ENCODE data around the gene COX8A.
"Not testable (repeated sequence)": the region's sequence is repeated elsewhere in the genome, so short reads cannot be mapped to it uniquely, and the experiment has no call there.

Gene COX8A

DNA sequence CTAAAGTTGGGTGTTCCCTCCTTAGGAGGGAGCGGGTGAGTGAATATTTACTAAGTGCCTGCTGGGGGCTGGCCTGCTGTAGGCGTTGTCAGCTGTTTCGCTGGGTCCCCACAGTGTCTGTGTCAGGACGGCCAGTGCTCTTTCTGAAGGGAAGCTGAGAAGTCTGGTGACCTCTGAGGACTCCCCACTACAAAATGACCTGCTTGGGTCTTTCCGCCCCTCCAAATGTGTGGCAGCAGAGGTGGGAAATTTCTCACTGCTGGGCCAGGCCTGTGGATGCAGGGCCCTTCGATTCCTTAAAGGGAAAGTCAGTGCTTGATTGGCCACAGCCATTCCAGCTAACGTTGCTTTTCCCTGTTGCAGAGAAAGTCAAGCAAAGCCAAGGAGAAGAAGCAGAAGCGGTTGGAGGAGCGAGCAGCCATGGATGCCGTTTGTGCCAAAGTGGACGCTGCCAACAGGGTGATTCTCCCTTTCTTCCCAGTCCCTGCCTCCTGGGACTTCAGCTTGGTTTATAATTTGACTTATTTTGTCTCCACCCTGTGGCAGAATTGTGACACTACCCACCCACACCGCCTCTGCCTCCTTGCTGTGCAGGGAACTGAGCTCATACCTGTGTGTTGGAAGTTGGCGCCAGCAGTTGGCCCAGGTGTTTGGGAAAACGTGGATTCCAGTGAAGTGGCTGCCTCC is 28.8 kb upstream of the COX8A start:
- H3K36me3 Mint-ChIP-seq (ENCODE audit: insufficient read depth) = peaks cover 17% of the 10 kb centered on the region
- no peak overlapping the region for H3K4me3 Mint-ChIP-seq
- H3K4me1 Mint-ChIP-seq (ENCODE audit: low read depth in 2 of 2) = peaks cover 9 to 12% of the 10 kb centered on the region in 2 donors
- no peaks in the 10 kb centered on the region for H3K9me3 Mint-ChIP-seq
- ATAC-seq (replicated peaks) = peak; percentile 77
- H3K27me3 Mint-ChIP-seq = no peaks in the 10 kb centered on the region
- no peak overlapping the region for H3K27ac Mint-ChIP-seq
- DNase-seq = peak; percentile 36 to 46 (median 43)

DNA sequence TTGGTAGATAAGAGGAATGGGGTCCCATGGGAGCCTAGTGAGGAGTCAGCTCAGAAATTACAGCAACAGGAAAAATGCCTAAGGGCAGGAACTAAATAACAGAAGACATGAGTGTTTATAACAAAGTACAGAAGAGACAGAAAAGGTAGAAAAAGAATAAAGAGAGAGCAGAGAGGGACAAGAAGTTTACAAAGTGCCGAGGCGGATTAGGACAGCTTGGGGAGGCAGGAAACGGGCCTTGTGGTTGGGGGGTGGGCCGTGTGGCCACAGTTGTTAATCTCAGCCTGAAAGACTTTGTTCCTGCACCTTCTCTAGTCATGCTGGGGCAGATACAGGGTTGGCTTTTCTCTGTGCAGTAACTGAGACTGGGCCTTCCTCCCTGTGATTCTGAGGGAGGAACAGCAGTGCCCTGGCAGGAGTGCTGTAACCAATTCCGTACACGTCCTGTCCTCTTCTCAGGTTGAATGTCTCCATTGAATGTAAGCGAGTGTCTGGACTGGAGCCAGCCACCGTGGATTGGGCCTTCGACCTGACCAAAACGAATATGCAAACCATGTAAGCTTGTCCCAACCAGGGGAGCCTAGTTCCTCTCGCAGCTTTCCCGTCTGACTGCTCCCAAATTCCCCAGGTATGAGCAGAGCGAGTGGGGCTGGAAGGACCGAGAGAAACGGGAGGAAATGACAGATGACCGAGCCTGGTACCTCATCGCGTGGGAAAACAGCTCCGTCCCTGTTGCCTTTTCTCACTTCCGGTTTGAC is 22.5 kb upstream of the COX8A start:
- peak overlapping the region; percentile 54 to 69 for H3K4me3 Mint-ChIP-seq
- peaks cover 26% of the 10 kb centered on the region for H3K36me3 Mint-ChIP-seq (ENCODE audit: insufficient read depth)
- no peaks in the 10 kb centered on the region for H3K9me3 Mint-ChIP-seq
- no peaks in the 10 kb centered on the region for H3K27me3 Mint-ChIP-seq
- ATAC-seq (replicated peaks) (peak; percentile 89), DNase-seq (peak; percentile 25 to 42 (median 30))
- peaks cover 31 to 32% of the 10 kb centered on the region in 2 donors for H3K4me1 Mint-ChIP-seq (ENCODE audit: low read depth in 2 of 2)
- peak overlapping the region; percentile 66 to 76 for H3K27ac Mint-ChIP-seq

DNA sequence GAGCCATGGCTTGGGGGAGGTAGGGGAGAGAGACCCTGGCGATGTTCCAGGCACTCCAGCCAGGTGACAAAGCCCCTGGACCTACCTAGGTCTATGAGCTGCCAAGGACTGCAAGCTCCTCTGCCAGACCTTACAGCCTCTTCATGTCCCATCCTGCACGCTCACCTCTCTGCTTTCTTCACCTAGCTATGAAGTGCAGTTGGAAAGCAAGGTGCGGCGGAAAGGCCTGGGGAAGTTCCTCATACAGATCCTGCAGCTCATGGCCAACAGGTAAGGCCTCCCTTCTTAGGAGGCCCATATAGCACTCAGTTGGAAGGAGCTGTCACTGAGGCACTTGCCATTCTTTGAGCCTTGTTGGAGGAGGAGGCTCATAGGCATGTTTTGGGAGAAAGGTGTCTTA is 21.9 kb upstream of the COX8A start:
- peaks cover 32% of the 10 kb centered on the region in 2 donors for H3K4me1 Mint-ChIP-seq (ENCODE audit: low read depth in 2 of 2)
- H3K27me3 Mint-ChIP-seq = no peaks in the 10 kb centered on the region
- ATAC-seq (replicated peaks) = no peak
- H3K9me3 Mint-ChIP-seq = no peaks in the 10 kb centered on the region
- no peak for DNase-seq
- peaks cover 21% of the 10 kb centered on the region for H3K36me3 Mint-ChIP-seq (ENCODE audit: insufficient read depth)
- H3K27ac Mint-ChIP-seq = peak overlapping the region; percentile 66 to 76
- H3K4me3 Mint-ChIP-seq = peak overlapping the region; percentile 54 to 69

DNA sequence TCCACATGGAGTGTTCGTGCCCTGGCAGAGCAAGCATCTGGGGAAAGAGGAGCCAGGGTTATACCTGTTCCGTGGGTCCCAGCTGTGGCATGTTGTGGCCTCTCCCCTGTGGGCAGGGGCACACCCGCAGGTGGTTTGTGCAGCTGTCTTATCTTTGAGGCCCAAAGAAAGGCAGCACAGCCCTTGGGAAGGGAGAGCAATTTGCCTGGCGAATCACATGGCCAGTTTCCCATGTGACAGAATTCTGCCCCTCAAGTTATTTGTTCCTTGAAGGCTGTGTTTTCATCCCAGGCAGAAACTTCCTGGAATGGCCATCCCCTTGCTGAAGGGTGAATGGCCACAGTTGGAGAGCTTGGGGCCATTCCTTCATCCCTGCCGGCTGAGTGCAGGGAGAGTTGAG is 16.4 kb upstream of the COX8A start:
- no peaks in the 10 kb centered on the region for H3K27me3 Mint-ChIP-seq
- H3K36me3 Mint-ChIP-seq (ENCODE audit: insufficient read depth) = peaks cover 17% of the 10 kb centered on the region
- ATAC-seq (replicated peaks) = no peak
- H3K27ac Mint-ChIP-seq = no peak overlapping the region
- H3K9me3 Mint-ChIP-seq = no peaks in the 10 kb centered on the region
- H3K4me3 Mint-ChIP-seq = no peak overlapping the region
- peaks cover 30 to 35% of the 10 kb centered on the region in 2 donors for H3K4me1 Mint-ChIP-seq (ENCODE audit: low read depth in 2 of 2)
- no peak for DNase-seq

DNA sequence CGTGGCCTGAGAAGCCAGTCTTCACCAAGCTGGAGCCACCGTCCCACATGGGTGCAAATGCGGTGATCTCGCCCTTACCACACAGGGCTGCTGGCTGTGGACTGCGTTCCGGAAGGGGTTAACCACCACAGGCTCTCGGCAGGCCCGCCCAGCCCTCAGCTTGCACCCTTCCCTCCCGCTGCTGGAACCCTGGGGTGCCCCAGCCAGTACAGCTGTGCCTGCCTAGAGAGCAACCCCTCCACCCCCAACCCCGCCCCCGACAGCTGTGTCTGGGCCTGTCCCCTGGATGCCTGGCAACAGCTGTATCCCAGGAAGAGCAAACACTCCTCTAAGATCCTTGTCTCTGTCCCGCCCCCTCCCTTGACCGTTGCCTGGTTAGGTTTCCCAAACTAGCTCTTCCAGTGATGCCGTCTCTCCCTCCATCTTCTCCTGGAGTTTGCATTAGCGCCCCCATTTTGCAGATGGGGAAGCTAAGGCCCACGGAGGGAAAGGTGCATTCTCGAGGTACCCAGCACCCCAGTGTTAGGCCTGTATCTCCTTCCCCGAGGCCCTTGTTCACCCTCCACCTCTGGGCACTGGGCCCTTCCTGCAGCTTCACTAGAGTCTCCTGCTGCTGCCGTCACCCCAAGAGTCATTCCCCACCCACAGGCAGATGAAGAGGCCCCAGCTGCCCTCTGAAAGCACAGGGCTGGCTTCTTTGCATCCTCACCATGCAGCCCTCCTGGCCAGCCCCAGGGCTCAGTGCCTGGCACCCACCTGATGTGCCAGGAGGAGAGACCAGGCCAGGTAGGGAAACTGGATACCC is 12.6 kb upstream of the COX8A start:
- peaks cover 18 to 24% of the 10 kb centered on the region in 2 donors for H3K4me1 Mint-ChIP-seq (ENCODE audit: low read depth in 2 of 2)
- H3K27me3 Mint-ChIP-seq = no peaks in the 10 kb centered on the region
- DNase-seq (peak in 2 of 3 experiments; percentile 35 to 43), ATAC-seq (replicated peaks) (peak; percentile 97)
- H3K27ac Mint-ChIP-seq = peak overlapping the region in 1 of 2 donors; percentile 84
- H3K9me3 Mint-ChIP-seq = no peaks in the 10 kb centered on the region
- H3K4me3 Mint-ChIP-seq = peak overlapping the region; percentile 74 to 85
- H3K36me3 Mint-ChIP-seq (ENCODE audit: insufficient read depth) = peaks cover 10% of the 10 kb centered on the region

DNA sequence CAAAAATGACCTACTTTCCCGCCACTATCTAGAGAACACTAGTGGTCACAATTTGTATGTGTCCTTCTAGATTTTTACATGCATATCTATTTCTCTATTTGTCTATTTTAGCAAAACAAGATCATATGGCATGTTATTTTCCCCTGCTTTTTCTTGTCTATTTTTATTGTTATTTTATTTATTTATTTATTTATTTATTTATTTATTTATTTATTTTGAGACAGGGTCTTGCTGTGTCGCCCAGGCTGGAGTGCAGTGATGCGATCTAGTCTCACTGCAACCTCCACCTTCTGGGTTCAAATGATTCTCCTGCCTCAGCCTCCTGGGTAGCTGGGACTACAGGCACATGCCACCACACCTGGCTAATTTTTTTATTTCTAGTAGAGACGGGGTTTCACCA is 10.5 kb upstream of the COX8A start:
- not testable (repeated sequence) for ATAC-seq (replicated peaks); H3K27me3 Mint-ChIP-seq; H3K27ac Mint-ChIP-seq; H3K4me3 Mint-ChIP-seq; DNase-seq; H3K9me3 Mint-ChIP-seq
- peaks cover 18 to 20% of the 10 kb centered on the region in 2 donors for H3K4me1 Mint-ChIP-seq (ENCODE audit: low read depth in 2 of 2)
- H3K36me3 Mint-ChIP-seq (ENCODE audit: insufficient read depth) = peaks cover 10% of the 10 kb centered on the region

DNA sequence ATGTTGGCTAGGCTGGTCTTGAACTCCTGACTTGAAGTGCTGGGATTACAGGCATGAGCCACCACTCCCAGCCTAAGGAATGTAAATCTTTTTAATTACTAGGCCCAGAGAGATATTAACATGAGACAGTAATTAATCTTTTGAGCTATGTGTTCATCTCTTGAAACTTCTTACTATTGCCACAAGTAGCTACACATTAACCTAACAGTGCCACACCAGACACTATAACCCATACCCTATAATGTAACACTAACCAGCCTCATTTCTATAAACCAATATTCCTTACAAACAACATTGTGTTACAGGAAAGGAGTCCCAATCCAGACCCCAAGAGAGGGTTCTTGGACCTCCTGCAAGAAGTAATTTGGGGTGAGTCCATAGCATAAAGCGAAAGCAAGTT is 8.0 kb upstream of the COX8A start:
- Mint-ChIP-seq H3K4me1 (ENCODE audit: low read depth in 2 of 2) (peaks cover 9 to 10% of the 10 kb centered on the region in 2 donors), H3K4me3 (no peak overlapping the region), H3K36me3 (ENCODE audit: insufficient read depth) (peaks cover 10% of the 10 kb centered on the region), H3K9me3 (no peaks in the 10 kb centered on the region), H3K27ac (no peak overlapping the region), H3K27me3 (peaks cover 0 to 14% of the 10 kb centered on the region in 2 donors)
- DNase-seq (no peak), ATAC-seq (replicated peaks) (no peak)

DNA sequence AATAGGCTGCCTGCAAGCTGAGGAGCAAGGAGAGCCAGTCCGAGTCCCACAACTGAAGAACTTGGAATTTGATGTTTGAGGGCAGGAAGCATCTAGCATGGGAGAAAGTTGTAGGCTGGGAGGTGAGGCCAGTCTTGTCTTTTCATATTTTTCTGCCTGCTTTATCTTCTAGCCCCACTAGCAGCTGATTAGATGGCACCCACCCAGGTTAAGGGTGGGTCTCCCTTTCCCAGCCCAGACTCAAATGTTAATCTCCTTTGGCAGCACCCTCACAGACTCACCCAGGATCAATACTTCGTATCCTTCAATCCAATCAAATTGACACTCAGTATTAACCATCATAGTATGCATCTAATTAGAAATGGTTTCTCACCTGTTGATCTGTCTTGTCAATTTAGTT is 5.0 kb upstream of the COX8A start:
- Mint-ChIP-seq H3K27me3 (peaks cover 0 to 14% of the 10 kb centered on the region in 2 donors), H3K27ac (no peak overlapping the region), H3K4me3 (no peak overlapping the region), H3K4me1 (ENCODE audit: low read depth in 2 of 2) (peaks cover 8 to 11% of the 10 kb centered on the region in 2 donors), H3K9me3 (no peaks in the 10 kb centered on the region), H3K36me3 (ENCODE audit: insufficient read depth) (peaks cover 8% of the 10 kb centered on the region)
- no peak for DNase-seq
- no peak for ATAC-seq (replicated peaks)

DNA sequence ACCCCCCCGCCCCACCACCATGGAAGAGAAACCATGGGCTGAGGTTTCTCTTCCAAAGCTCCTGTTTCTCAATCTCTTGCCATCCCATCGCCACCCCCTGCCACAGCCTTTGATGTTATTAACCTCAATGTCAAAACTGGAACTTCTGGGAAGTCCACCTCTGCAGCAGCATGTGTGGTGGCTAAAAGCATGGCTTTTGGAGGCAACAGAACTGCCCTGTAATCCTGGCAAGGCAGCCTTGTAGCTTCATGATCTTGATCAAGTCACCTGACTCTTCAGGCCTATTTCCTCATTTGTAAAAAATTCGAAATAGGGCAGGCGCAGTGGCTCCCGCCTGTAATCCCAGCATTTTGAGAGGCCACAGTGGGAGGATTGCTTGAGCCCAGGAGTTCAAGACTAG is 3.5 kb upstream of the COX8A start:
- no peaks in the 10 kb centered on the region for H3K9me3 Mint-ChIP-seq
- no peak overlapping the region for H3K4me3 Mint-ChIP-seq
- ATAC-seq (replicated peaks) (no peak), DNase-seq (no peak)
- H3K36me3 Mint-ChIP-seq (ENCODE audit: insufficient read depth) = peaks cover 11% of the 10 kb centered on the region
- H3K4me1 Mint-ChIP-seq (ENCODE audit: low read depth in 2 of 2) = peaks cover 17 to 20% of the 10 kb centered on the region in 2 donors
- H3K27me3 Mint-ChIP-seq = peaks cover 0 to 14% of the 10 kb centered on the region in 2 donors
- H3K27ac Mint-ChIP-seq = no peak overlapping the region

DNA sequence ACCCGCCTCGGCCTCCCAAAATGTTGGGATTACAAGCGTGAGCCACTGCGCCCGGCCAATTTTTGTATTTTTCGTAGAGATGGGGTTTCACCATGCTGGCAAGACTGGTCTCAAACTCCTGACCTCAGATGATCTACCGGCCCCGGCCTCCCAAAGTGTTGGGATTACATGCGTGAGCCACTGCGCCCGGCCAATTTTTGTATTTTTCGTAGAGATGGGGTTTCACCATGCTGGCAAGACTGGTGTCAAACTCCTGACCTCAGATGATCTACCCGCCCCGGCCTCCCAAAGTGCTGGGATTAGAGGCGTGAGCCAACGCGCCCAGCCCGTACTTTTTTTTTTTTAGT is 535 bp upstream of the COX8A start:
- not testable (repeated sequence) for ATAC-seq (replicated peaks); H3K9me3 Mint-ChIP-seq; DNase-seq
- Mint-ChIP-seq H3K36me3 (ENCODE audit: insufficient read depth) (peaks cover 17% of the 10 kb centered on the region), H3K4me1 (ENCODE audit: low read depth in 2 of 2) (peaks cover 29 to 32% of the 10 kb centered on the region in 2 donors), H3K27me3 (peaks cover 0 to 14% of the 10 kb centered on the region in 2 donors), H3K4me3 (peak overlapping the region; percentile 98 to 100), H3K27ac (peak overlapping the region; percentile 98 to 99)

DNA sequence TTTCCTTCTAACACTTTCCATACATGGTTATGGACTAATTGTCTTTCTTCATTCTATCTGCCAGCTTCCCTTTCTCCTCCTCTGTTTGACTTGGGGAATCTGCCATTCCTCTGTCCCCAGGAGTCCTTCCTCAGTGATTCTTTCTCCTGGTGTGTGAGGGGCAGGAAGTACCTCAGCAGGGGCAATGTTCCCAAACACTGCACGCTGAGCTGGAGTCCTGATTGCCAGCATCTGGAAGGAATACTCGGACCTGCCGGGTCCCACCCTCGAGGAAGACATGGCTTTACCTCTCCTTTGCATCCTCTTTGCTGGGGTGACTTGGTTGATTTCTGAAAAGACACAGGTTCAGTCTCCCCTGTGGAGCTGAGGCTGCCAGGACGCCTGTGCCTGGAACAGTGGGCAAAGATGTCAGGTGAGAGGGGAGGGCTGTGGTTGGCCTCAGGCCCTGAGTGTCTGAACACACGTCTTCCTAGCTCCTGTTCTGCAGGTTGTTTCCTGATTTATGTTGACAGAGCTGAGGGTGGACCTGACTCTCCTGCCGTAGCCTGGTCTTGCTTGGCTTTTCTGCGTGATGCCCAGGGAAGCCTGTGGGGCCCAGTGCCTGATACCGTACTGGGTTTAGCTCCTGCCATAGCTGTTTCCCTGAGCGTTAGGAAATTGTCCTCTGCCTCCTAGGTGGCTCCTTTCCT is 4.3 kb downstream of the COX8A start:
- peak overlapping the region in 1 of 2 donors; percentile 7 for H3K4me3 Mint-ChIP-seq
- H3K36me3 Mint-ChIP-seq (ENCODE audit: insufficient read depth) = peaks cover 15% of the 10 kb centered on the region
- no peak for ATAC-seq (replicated peaks)
- no peak for DNase-seq
- no peaks in the 10 kb centered on the region for H3K27me3 Mint-ChIP-seq
- peak overlapping the region; percentile 7 to 87 for H3K27ac Mint-ChIP-seq
- H3K9me3 Mint-ChIP-seq = no peaks in the 10 kb centered on the region
- peaks cover 25 to 28% of the 10 kb centered on the region in 2 donors for H3K4me1 Mint-ChIP-seq (ENCODE audit: low read depth in 2 of 2)

DNA sequence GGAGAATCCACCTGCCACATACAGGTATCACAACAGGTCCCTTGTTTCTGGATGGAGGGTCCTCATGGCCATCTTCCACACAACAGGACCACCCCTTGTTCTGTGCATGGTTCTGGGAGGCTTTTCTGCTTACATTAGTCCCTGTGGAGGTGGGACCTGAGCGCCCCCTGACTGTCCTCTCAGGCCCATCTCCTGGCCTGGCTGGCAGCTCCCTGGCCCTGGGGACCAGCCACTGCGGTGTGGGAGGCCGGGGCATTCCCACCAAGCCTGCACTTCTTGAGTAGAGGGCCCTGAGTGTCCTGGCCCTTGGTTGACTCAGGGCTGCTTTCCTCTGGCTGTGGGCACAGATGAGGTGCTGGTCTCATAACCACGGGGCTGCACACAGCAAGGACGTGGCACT is 5.0 kb downstream of the COX8A start:
- H3K9me3 Mint-ChIP-seq = no peaks in the 10 kb centered on the region
- ATAC-seq (replicated peaks) (no peak), DNase-seq (no peak)
- H3K27me3 Mint-ChIP-seq = no peaks in the 10 kb centered on the region
- peak overlapping the region; percentile 7 to 87 for H3K27ac Mint-ChIP-seq
- H3K4me3 Mint-ChIP-seq = no peak overlapping the region
- peaks cover 10% of the 10 kb centered on the region for H3K36me3 Mint-ChIP-seq (ENCODE audit: insufficient read depth)
- H3K4me1 Mint-ChIP-seq (ENCODE audit: low read depth in 2 of 2) = peaks cover 21 to 22% of the 10 kb centered on the region in 2 donors

DNA sequence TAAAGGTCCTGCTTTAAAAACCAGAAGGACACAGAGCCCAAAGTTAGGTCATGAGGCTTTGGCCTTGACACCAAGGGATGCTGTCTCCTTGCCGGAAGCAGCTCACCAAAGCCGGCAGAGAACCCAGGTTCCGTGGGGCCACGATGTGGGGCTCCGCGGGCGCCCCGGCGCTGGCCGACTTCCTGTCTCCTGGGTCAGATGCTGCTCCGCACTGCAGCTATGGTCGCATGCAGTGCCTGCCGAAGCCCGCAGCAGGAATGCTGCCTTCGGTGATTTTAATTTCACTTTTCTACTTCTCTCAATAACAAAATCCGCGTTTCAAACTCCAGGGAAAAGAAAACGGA is 11.4 kb downstream of the COX8A start:
- peak overlapping the region; percentile 98 to 99 for H3K27ac Mint-ChIP-seq
- H3K9me3 Mint-ChIP-seq = no peaks in the 10 kb centered on the region
- H3K4me3 Mint-ChIP-seq = peak overlapping the region; percentile 98 to 99
- peaks cover 44% of the 10 kb centered on the region for H3K36me3 Mint-ChIP-seq (ENCODE audit: insufficient read depth)
- no peaks in the 10 kb centered on the region for H3K27me3 Mint-ChIP-seq
- ATAC-seq (replicated peaks) = peak; percentile 86
- DNase-seq = peak; percentile 64 to 67 (median 64)
- peaks cover 19 to 25% of the 10 kb centered on the region in 2 donors for H3K4me1 Mint-ChIP-seq (ENCODE audit: low read depth in 2 of 2)

All from effector memory CD8-positive, alpha-beta T cell (primary cell).